ENCODE measurements around the gene SLC17A4.

SLC17A4 gene

DNA sequence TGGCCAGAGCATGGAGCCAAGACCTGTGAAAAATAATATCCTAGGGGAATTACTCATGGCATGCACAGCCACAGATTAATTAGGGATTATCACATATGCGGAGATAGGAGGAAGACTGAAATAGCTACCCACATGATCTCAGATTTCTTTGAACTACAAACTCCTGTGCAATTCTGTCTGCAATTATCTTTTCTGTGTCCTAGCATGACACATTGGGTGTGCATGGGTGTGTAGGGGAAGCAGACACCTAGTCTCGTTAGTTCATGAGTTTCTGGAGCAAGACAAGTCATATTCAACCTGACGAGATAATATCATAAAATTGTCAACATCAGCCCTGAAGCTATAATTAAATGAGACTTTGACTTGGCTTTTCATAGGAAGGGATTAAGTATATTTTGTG, 3.6 kb upstream of the SLC17A4 start:
- no peak for DNase-seq (ENCODE audit: low read depth in 2 of 2)

DNA sequence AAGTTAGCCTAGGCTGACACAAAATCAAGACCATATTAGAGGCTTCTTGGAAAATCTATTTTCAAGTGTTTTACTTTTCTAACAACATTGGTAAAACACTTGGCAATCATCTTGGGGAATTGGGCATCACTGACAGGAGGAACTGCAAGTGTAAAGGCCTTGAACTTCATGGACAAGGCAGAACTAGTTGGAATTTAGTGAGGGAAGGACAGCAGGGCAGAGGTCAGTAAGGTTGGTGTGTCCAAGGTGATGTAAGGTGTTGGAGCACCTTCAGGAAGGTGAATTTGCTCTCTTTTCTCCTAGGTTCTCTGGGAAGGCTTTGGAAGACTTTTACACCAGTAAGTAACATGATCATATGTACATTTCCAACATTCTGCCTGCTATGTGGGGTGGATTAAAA, 1.5 kb upstream of the SLC17A4 start:
- no peak for DNase-seq (ENCODE audit: low read depth in 2 of 2)

DNA sequence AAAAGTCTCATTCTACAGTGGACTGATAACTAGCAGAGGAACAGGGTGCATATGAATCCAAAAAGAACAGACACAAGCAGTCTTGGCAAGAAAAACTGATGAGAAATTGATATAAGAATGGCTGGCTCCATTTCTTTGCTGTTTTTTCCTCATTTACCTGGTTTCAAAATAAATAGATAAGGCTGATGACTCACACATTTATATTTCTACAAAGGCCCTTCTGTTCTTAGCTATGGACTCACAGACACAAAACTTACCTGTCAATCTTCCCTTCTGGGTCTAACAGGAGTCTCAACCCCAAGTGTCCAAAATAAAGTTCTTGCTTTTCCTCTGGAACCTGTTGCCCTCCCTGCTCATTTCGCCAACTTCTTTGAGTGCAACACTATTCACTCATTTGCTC, 941 bp downstream of the SLC17A4 start:
- no peak for DNase-seq (ENCODE audit: low read depth in 2 of 2)

DNA sequence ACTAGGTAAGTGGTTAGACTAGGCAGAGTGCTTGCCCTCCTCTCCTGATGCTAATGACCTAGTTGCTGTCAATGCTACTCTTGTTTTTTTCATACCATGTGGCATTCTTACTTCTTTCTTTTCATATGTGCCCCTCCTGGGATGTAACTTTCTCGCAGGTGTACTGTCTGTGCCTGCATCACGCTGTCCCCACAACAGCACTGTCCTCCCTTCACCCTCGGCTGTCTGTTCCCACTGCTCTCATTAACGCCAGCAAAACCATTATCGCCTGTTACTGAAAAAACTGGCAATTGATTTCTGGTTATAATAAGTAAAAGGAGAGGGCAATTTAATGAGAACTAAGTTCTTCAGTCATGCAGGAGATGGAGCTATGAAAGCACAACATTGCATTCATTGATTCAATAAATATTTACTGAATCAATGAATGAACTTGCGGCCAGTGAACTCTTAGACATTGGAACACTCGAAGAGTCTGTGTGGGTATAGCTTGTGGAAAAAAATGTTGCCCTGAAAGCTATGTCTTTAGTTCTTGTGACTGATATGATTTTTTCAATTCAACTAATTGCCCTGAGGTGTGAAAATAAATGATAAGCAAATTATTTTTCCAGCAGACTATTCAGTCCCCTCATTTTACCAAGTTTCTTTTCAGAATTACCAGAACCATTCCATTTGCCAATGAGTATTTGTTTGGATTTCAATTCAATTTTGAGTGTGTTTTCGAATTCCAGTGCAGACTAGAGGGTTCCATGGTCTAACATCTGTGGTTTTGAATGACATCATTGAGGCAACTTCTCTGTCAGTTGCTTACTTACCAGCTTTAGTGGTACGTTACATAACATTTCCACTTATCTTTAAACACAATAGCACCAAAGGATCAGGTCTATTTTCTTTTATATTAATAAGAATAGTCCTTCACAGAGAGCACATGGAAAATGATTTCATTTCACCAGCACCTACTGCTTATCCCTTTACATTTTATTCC, 2.1 kb downstream of the SLC17A4 start:
- DNase-seq (ENCODE audit: low read depth in 2 of 2) = no peak

DNA sequence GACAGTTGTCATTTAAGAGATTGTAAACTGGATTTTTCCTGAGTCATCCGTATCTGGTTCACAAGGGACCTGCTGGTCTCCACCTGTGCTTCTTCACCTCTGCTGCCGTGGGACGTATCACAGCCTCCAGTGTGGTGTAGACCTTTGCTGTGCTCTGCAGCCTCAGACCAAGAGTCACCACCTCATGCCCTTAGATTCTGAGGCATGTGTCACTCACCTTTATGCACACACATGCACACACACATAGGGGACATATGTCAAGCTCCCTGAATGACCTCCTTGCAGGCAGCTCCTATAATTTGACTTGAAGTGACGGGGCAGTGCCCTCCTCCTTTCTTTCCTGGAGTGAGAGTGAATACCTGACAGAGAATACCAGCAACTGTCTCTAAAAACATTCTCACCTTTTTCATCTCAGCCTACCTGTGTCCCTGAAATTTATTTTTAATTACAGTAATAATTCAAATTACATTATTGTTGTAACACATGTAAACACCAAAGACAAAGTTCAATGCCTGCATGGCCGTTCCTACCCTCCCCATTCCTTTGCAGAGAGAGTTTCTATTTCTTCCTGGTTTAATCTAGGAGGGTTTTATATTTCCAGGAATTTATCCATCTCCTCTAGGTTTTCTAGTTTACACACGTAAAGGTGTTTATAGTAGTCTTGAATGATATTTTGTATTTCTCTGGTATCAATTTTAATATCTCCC, 3.5 kb downstream of the SLC17A4 start:
- DNase-seq (ENCODE audit: low read depth in 2 of 2) = no peak

DNA sequence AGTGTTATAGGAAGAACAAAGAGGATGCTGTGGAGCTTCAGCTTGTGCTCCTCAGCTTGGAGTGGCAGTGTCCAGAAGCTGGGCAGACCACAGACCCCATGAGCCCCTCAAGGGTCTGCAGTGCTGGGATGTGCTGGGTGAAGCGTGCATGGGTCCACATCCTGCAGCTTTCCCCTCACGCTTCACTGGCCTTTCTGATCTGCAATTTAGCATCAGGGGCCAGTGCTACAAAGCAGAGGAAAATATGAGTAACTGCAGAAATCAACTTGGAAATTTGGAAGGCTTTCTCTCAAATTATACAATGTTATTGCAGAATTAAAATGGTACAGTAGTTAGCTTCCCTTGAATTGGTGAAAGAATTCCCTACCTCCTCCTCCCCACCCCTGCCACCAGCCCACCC, 10.1 kb downstream of the SLC17A4 start:
- no peak for DNase-seq (ENCODE audit: low read depth in 2 of 2)

DNA sequence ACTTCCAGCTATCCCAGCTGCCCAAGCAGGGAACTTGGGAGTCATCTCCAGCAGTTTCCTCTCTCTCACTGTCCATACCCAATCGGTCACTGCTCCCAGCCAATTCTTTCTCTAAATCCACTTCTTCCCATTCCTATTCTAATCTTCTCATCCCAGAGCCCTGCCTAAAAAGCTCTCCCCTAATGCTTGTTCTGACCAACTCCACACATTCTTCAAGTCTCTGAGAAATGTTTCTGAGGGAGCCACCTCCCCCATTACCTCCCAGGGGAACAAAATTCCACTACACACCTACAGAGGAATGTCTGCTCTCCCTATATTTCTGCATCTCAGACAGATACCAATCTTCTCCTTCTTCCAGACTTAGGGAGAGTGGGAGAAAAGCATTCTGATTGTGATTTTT, 14.0 kb downstream of the SLC17A4 start:
- no peak for DNase-seq (ENCODE audit: low read depth in 2 of 2)

DNA sequence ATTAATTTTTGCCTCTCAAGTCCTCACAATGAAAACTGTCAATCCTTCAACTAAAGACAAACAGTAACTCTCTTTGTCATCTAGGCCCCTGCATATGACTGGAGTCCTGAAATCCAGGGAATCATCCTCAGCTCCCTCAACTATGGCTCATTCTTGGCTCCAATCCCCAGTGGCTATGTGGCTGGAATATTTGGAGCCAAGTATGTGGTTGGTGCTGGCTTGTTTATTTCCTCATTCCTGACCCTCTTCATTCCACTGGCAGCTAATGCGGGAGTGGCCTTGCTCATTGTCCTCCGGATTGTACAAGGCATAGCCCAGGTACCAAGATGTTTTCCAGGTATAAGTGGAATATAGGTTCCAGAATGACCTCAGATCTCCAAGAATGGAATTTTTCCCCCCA, 15.4 kb downstream of the SLC17A4 start:
- no peak for DNase-seq (ENCODE audit: low read depth in 2 of 2)

DNA sequence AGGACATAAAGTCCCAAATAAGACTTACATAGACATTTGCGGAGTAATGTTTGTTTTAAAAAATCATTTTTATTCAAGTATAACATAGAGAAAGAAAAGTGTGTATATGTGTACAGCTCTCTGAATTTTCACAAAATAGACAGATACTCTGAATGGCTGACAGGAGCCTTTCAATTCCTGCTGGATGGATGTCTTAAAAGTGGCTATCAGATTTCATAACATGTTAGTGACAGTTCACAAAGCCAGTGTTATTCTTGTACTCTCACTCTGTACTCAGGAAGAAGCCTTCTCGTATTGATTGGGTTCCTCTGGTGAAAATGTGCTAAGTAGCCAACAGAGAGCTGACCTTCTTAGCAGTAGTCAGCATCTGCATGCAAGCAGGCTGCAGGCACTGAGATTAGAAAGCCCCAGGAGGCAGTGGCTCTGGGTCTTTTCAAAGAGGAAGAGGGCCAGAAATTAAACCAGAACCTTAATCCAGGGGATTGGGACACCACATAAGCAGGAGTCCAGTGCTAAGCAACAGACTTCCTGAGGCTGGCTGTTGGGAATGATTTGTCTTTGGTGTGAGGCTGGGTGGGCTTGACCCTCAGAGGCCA, 19.7 kb downstream of the SLC17A4 start:
- DNase-seq (ENCODE audit: low read depth in 2 of 2) = no peak

DNA sequence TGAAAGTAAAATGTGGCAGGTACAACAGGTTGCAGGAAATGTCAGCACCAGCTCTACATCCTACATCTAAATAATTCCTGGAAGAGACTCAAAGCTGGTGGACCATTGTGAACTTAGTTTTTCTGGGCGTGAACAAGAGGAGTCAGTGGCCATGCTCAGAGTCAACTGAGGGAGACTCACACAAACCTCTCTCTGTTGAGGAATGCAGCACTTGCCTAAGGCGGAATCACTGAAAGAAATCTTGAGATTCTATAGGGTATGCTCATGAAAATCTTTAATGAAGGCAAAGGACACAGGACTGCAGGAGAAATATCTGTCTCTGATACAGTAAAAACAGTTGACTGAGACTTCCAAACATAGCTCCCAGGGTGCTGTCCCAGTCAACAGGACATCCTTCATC, 22.5 kb downstream of the SLC17A4 start:
- DNase-seq (ENCODE audit: low read depth in 2 of 2) = no peak

DNA sequence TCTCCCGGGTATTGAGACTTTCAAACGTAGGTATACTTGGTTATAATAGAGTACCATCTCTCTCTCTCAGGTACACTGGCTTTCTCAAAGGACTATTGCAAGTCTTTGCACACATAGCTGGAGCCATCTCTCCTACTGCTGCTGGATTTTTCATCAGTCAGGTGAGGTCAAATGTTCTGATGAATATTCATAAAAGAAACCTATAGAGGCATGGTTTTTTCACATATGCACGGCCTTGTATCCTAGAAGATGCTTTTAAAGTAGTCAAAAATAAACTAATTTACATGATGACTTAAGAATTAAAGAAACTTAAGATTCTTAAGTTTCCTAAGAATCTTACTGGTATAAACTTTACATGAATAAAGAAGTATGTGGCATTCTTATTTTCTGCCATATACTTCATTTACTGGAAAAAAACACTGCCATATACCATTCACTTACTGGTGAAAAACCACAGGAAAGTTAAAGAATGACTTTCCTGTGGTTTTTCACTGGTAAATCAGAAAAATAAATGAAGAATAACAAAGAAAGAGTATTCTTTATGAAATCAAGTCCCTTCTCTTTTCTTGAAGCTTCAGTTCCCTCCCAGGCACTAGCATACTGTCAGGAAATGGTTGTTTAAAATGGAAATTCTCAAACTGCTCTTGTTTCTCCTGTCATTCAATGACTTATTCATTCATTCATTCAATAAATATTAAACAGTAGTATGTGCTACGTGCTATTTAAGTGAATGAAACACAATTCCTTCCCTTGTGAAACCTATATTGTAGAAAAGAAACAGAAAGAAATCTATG, 23.5 kb downstream of the SLC17A4 start:
- no peak for DNase-seq (ENCODE audit: low read depth in 2 of 2)

DNA sequence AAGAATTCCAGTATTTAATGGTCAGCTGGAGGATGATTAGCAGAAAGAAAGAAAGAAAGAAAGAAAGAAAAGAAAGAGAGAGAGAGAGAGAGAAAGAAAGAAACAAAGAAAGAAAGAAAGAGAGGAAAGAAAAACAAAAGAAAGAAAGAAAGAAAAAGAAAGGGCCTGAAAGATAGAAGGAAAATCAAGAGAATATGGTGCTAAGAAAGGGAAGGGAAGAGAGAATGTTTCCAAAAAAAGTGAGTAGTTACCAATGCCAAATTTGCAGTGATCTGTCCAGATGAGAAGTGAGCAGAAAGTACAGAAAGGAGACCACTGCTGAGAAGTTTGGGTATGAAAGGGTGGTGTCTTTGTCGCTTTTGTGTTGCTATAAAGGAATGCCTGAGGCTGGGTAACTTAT, 26.6 kb downstream of the SLC17A4 start:
- DNase-seq (ENCODE audit: low read depth in 2 of 2) = no peak

DNA sequence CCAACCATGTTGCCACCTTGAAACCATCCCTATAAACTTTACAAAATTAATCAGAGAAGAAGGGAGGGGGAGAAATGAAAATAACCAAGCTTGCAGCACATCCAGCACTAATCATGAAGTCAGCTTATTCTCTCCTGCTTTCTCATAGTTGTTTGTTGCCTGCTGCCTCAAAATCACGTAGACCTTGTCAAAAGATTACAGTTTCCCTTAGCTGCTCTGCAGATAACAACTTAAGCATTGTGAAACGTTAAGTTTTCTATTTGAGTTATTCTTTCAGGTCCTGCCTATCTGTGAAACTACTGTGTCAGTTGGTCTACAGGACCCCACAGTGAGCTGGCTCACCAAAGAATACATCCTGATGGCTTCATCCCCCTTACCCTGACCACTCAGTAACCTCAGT, 32.9 kb downstream of the SLC17A4 start:
- DNase-seq (ENCODE audit: low read depth in 2 of 2) = no peak

DNA sequence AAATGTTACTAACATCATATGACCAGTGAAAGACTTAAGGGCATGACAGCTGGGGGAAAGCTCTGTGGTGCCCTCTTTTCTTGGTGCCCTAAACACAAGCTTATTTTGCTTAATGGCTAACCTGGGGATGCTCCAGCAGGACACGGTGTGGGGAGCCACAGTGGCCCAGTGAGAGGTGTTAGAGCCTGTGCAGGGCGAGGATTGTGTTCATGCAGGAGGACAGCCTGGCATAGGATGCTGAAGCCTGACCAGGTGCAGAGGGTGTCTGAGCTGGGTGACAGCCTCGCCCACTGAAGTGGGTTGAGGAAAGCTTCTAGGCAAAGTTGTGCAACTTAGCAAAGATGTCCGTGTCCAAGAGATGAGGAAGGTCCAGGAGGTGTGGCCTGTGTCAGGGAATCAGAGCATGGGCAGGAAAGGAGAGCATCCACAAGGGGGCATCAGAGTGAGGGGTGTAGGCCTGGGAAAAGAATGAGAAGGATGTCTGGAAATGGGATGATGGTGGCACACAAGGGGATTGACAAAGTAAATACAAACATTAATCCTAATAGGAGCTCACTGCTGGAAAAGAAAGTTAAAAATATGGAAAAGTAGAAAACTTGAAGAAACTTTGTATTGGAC, 33.9 kb downstream of the SLC17A4 start:
- DNase-seq (ENCODE audit: low read depth in 2 of 2) = no peak

DNA sequence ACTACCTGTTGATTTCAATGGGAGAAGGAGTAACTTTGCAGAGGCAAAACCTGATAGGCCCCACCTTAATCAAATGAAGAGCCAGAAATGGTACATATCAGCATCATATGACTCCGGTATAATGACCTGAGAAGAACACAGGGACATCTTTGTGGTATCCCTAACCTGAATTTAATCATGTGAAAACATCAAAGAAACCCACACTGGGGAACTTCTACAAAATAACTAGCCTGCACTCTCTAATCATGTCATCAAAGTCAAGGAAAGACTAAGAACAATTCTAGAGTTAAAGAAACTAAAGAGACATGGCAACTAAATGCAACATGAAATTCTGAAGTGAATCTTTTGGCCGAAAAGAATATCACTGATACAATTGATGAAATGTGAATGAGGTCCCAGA, 34.9 kb downstream of the SLC17A4 start:
- no peak for DNase-seq (ENCODE audit: low read depth in 2 of 2)

DNA sequence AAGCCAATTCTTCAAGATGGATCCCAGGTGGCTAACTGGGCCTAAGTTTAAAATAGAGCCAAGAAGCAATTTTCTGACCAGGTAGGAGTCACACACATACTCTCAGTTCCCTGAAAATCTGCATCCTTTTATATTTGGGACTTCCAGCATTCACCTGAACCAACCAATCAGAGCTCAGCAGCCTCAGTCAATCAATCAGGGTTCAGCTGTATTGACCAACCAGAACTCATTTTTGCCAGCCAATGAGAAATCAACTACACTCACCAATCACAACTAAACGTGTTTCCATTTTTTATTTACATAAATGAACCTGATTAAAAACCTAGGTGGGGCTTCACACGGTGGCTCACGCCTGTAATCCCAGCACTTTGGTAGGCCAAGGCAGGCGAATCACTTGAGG, 37.5 kb downstream of the SLC17A4 start:
- DNase-seq (ENCODE audit: low read depth in 2 of 2) = no peak

DNA sequence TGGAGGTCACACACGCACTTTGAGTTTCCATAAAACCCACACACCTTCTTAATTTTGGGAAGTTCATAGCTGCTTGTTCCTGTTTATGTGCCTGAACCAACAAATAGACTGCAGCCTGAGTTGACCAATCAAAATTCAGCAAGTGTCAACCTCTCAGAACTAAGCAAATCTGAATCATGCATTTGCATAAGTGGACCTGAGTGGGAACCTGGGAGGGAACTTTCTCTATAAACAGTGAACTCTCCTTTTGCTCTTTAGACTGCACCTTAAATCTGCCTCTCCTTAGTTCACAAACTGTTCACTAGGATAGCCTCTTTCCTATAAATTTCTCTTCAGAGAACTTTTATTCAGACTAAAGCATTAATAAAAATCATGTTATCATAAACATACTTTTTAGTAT, 39.4 kb downstream of the SLC17A4 start:
- no peak for DNase-seq (ENCODE audit: low read depth in 2 of 2)

DNA sequence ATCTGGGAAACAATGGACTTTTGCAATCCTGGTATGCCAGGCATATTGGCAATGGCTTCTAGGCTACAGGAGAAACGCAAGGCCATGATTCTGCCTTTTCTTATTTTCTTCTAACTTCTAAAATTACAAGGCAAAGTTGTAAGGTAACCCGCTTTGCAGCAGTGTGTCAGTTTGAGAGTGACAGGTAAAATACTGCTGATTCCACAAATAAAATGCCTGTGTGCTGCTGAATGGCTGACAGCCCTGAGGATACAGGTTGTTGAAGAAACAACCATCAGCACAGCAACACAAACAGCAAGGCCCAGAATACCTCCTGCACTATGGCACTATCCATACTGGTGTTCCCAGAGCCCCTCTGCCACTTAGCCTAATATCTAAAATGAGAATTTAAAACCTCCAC, 40.2 kb downstream of the SLC17A4 start:
- no peak for DNase-seq (ENCODE audit: low read depth in 2 of 2)

DNA sequence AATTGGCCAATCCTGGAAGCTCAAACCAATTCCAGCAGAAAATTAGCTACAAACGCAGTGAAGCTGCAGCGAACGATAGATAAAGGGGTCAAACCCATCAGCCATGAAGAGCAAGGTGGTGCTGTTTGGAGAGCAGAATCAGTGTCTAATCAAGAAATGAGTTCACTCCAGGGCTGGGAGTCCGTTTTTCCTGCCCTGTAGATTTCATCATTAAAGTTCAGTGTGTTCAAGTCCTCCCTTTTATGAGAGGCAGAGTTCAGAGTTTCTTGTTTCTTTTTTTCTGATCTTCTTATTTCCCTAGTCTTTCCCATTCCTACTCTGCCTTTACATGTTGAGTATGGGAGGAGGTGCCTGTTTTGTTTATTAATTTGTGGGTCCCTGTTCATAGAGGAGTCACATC, 46.9 kb downstream of the SLC17A4 start:
- DNase-seq (ENCODE audit: low read depth in 2 of 2) = no peak

DNA sequence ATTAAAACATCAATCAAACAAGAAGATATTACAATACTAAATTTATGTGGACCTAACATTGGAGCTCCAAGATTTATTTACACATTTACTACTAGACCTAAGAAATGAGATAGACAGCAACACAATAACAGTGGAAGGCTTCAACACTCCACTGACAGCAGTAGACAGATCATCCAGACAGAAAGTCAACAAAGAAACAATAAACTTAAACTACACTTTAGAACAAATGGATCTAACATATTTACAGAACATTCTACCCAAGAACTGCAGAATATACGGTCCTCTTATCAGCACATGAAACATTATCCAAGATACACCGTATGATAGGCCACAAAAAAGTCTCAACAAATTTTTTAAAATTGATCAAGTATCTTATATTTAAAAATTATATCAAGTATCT, 50.3 kb downstream of the SLC17A4 start:
- DNase-seq (ENCODE audit: low read depth in 2 of 2) = no peak

DNA sequence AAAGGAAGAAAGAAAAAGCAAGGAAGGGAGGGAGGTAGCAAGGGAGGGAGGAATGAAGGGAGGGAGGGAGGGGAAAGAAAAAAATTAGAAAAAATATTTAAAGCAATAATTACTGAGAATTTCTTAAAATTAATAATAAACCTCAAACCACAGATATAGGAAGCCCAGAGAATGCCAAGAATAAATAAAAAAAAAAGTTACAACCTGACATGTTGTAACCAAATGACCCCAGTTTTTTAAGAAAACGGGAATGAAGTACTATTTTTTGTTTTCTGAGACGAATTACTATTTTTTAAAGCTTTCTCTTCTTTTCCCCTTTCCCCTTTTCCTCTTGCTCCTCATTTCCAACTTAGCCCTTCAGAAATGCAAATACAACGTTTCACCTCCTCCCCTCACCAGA, 60.7 kb downstream of the SLC17A4 start:
- no peak for DNase-seq (ENCODE audit: low read depth in 2 of 2)

DNA sequence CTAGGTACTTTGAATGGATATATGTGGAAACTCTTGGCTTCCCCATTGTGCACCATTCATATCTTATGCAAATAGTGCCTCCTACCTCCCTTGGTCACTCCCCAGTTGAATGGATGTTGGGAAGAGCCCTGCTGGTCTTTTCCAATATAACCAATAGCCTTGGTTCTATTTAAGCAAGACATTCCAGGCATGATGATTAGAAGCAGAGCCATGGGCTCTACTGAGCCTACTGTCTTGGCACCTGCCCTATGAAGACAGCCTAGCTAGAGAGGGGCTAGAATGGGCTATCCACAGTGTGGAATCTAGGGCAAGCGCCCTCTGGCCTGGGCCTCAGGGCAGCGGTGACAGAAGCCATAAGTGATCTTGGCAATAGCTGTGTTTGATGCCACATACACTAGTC, 61.7 kb downstream of the SLC17A4 start:
- DNase-seq (ENCODE audit: low read depth in 2 of 2) = no peak
